NCI-H2171 treated with DMSO at 0.1 percent for 48 hours (cell line): ENCODE results near the gene LGR6.

ENCODE experiments used
- DNase-seq: peaks from one replicate; lab custom pipeline; 2025; lab: John Stamatoyannopoulos, UW

Gene LGR6

DNA sequence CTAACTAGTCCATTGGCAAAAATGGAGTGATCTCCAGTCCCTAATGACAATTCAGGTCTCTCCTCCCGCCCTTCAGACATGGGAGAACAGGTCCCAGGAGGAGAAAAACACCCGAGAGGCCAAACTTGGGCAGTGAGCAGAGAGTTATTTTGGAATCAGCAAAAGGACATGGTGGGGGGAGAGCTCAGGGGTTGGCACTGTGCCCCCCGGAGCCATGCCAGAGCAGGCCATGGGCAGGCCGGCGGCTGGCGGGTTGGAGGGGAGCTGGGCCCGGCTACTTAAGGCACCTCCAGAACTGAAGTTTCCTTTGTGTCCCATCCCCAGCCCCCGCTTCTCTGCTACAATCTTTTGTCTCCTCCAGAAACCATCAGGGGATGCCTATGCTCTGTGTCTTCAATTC, 7.1 kb downstream of the LGR6 start:
- no peak for DNase-seq

GRCh38 chr1:202201266-202201665, 7.7 kb downstream of the LGR6 start:
- no peak for DNase-seq

DNA sequence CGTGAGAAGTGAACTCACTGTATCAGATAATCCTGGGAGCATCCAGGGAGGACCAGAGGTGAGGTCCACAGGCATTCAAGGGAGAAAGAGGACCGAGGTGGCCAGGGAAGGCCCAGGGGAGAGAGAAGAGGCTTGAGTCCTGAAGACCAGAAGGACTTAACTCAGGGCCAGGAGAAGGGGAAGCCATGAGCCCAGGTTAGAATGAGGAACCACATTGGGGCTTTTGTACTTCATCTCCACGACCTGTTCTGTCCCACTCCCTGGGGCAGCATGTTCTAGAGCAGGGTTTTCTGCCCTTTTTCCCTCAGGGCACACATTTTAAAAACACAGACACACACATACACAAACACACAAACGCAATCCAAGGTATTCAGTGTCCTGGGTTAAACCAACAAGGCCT, 8.4 kb downstream of the LGR6 start:
- DNase-seq = no peak

GRCh38 chr1:202202500-202203168, 9.0 kb downstream of the LGR6 start:
- DNase-seq = no peak

DNA sequence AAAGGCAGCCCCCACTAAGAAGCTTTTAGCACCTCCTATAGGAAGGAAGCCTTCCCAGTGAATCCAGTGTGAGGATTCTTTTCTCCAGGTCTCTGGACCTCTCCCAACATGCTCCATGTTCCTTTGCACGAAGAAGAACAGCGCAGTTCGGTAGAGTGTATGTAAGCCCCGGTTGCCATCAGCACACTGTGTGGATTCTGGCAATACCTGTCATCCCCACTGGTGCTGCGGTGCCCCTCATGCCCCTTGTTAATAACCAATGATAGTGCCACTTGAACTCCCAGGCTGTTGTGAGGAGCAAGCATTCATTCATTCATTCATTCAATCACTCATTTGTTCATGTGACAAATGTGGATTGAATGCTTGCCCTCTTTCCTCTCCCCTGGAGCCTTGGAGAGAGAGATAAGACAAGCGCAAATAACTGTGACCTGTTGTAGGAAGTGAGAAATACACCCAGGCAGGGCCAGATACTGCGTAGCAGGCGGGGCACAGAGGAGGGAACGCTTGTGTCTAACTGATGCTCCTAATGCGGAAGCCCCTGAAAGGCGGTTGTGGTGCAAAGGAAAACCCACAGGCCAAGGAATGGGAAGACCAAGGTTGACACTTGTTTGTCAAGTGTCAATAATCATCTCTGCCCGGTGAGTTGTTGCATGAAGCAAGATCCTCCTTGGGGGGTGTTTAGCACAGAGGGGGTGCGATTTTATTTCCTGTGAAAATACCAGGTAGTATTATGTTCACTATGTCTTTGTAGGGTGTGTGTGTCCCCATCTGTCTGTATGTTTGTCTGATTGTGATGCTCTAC, 9.8 kb downstream of the LGR6 start:
- DNase-seq = no peak

- peak; percentile 46 for DNase-seq
Measured at GRCh38 chr1:202204065-202204464, 10.5 kb downstream of the LGR6 start.

DNA sequence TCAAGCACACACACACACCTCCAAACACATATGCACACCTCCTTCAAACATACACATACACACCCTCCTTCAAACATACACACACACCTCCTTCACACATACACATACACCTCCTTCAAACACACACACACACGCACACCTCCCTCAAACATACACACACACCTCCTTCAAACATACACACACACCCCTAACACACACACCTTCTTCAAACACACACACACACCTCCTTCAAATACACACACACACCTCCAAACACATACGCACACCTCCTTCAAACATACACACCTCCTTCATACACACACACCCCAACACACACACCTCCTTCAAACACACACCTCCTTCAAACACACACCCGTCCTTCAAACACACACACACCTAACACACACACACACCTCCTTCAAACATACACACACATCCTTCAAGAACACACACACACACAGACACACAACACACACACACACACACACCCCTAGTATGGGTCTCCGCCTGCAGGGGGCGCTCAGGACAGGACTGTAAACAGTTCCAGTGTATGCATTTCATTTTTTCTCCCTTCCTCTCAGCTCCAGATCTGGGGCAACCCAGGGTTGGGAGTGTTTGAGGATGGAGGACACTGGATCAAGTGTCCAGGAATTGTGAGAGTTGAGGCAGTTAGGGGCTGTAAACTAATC, 12.1 kb downstream of the LGR6 start:
- no peak for DNase-seq

DNA sequence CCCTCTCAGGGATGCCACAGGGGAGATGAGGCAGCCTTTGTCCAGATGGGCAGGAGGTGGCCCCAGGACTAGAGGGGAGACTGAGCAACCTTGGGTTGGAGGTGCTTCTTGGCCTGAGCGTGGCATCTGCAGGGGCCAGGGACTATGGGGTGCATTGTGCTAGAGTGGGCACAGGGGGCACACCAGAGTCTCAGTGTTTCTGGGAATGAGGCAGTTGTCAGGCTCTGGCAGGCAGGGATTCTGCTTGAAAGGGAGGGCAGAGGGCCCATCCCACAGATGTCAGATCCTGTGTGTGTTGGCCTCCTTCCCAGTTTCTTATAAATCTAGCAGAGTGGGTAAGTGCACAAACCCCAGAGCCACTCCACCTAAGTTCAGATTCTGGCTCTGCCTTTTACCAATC, 13.7 kb downstream of the LGR6 start:
- DNase-seq = peak; percentile 93

DNA sequence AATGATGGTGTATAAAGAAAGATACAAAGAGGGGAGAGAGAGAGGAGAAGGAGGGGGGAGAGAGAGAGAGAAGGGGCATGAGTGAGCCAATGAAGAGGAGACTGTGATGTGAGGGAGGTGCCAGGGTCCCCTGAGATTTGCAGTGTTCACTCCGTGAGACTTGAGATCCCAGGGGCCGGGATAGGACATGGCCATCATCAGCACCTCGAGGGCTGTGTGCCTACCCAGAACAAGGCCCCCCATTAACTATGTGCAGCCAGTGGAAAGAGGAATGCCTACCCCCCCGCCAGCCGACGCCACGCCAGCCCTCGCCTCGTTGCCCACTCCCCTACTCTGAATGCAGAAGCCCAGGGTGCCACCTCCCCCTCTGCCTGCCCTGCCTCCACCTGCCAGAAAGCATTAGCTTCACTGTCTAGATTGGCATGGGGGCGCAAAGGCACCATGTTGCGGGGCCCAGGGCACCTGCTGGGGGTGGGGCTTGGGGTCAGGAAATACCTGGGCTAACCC, 14.8 kb downstream of the LGR6 start:
- DNase-seq = peak; percentile 24

GRCh38 chr1:202210385-202210784, 16.8 kb downstream of the LGR6 start:
- peak; percentile 99 for DNase-seq

DNA sequence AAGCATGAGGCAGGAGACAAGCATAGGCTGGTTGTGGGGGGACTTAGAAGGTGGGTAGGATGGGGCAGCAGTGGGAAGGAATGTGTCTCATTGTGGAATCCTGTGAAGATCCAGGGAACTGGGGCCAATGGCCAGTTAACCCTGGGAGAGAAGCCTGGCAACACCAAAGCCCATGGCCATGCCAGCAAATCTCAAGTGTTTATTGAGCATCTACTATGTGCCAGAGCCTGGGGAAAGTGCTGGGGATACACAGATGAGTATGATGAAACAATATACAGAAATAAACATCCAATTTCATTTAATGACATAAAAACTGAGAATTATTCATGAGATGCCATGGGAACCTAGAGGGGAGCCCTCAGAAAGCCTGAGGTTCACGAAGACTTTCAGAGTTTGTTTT, 17.4 kb downstream of the LGR6 start:
- no peak for DNase-seq

GRCh38 chr1:202212787-202213186, 19.2 kb downstream of the LGR6 start:
- no peak for DNase-seq

DNA sequence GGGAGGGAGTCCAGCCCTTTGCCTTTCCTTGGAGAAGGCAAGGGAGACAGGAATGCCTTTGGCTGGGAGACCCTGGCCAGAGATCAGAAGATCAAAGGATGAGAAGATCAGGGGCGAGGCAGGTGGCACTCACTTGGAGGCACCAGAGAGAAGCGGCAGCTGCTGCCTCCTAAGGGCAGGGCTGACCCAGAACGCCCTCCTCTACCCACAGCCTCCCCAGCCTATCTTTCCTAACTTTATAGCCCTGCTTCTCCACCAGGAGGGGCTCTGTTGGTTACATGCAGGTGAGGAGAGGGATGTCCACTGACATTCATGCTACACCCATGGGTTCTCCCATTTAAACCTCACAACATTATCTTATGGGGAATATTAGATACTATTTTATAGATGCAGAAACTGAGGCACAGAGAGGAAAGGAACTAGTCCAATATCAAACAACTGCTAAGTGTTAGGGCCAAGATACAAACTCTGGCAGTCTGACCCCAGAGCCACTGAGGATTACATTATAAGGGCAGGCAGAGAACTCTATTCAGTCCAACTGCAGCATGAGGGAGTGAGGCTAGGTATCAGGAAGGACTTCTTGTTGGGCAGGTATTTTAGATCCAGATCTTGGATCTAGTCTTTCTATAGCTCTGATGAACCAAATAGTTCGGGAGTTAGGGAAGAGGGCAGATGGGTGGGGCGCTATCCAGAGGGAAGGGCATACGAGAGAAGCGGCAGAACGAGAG, 19.9 kb downstream of the LGR6 start:
- no peak for DNase-seq

DNA sequence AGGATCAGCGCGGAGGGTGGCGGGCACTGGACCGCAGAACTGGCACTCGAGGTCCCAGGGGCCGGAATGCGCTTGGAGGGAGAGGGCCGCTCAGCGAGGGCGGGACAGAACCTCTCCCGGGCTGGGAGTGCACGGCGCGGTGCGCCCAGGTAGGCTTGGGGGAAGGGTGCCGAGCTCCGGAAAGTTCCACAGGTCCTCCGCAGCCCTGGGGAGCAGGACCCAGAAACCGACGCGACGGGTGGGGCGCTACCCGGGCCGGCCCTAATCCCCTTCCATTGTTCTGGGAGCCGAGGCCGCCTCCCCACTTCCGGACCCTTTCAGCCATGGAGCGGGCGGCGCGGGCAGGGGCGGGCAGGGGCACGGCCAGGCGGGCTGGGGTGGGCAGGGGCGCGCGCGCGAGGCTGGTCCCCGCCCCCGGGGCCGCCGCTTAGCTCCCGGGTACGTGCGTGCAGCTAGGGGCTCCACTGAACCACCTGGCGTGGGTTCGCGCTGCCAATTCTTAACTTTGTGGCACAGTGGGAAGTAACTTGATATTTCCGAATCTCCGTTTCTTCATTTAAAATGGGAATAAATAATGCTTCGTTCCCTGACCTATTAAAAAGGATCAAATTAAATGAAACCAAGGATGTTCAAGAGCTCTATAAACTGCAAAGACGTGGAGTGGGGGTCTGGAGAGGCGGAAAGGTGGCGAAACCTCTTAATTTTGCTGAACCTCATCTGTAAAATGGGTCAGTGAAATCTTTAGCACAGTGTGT, 20.7 kb downstream of the LGR6 start:
- DNase-seq = no peak

- no peak for DNase-seq
Measured at GRCh38 chr1:202215472-202216130, 22.0 kb downstream of the LGR6 start.

GRCh38 chr1:202216691-202217090, 23.1 kb downstream of the LGR6 start:
- DNase-seq = no peak

- no peak for DNase-seq
Measured at GRCh38 chr1:202217516-202217915, 23.9 kb downstream of the LGR6 start.

DNA sequence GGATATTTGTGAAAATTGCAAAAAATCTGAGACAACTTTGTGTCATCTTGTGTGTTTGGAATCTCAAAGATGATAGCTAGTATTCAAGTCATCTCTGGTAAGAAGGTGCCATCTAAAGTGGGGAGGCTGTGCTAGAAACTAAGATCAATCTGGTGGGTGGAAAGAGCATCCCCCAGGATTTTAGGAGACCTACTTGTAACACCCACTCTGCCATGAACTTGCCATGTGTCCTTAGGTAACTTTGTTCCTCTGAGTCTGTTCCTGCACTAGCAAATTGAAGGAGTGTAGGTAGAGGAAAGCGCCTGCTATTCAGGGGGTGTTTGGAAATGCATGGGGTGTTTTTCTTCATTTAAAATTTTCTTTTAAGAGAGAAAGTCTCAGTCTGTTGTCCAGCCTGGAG, 24.4 kb downstream of the LGR6 start:
- DNase-seq = no peak

DNA sequence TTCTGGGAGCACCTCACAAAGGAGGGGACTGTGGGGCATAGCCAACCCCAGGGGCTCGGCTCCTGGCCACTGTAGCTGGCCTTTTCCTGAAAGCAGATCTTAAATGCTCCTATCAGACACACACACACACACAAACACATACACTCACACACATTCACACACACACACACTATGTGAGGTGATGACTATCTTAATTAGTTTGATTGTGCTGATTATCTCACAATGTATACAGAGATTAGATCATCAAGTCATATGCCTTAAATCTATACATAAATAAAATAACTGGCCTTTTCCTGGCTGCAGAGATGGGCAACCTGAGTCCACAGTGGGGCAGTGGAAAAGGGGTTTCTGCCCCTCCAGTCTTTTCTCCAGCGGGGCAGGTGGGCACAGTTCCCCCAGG, 27.1 kb downstream of the LGR6 start:
- DNase-seq = no peak

GRCh38 chr1:202221911-202222909, 28.6 kb downstream of the LGR6 start:
- peak; percentile 86 for DNase-seq
